ENCODE data around the gene ZNF526.

ZNF526 gene
- total RNA-seq = 14.3 reads per million, percentile 39 among the genes with 10 or more reads in this experiment

DNA sequence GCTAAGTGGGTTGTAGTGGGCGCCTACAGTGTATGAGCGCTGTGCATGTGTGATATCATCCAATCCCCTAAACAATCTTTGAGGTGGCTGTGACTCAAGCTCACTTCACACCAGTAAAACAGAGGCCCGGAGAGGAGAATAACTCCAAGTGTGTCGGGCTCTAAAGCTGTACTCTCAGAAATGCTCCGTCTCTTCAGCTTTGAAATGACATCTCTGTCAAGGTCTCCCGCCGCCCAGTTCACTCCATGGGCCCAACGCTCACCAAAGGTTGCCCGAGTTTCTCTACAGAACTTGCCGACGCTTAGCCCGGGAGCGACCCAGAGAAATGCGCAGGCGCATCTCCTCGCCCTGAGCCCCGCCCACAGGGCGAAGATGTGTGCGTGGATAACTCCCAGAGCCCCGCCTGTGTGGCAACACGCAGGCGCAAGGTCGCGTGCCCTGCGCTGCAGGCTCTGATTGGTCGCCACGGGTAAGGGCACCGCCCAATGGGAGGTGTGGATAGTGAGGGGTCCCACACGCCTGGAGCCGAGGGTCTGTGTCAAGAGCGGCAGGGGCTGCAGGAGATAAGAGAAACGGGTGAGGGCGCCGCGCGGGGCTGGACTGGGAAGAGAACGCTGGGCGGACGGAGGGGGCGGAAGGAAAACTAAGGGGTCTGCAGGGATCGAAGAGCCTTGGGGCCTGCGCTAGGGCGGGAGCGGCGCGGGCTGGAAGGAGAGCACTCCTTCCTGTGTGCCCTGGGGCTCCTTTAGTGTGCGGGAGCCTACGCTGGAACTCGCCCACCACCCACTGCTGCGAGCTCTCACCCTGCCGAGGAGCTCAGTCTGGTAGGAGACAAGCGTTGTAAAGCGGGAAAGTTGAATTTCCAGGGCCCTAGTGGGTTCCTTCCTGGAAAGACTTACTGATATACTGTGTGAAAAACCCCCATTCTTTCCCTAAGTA lies at the start of gene ZNF526:
Gene ZNF526, plus strand, starts transcription at position 501 of the 939 bp plus-strand sequence. CDS start 4,092 bp downstream, outside the sequence.
- peak; percentile 96 for DNase-seq

DNA sequence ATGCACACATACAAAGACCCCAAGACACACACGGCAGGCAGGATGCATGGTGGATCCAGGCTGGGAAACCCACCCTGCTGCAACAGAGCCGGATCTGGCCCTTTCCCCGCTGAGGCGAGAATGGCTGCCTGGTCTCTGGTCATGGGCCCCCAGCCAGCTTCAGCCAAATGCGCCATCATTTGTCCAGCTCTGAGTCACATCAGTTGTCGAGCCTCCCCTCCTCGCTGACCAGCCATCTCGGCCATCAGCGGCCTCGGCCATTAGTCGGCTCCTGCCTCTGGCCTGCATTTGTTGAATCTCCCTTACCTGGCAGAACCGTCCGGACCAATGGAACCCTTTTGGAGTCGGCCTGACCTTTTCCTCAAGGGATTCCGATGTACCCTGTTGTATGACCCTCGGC lies 49.4 kb upstream of the ZNF526 start:
- DNase-seq = no peak

GRCh38 chr19:42172261-42172660 lies 47.9 kb upstream of the ZNF526 start:
- no peak for DNase-seq

- DNase-seq = no peak
These were observed 46.4 kb upstream of the ZNF526 start for GRCh38 chr19:42173695-42174094.

GRCh38 chr19:42174188-42174587 lies 45.9 kb upstream of the ZNF526 start:
- DNase-seq = no peak

- no peak for DNase-seq
These were observed 45.0 kb upstream of the ZNF526 start for GRCh38 chr19:42174958-42175734.

- DNase-seq = no peak
These were observed 44.0 kb upstream of the ZNF526 start for GRCh38 chr19:42175952-42176648.

- DNase-seq = no peak
These were observed 43.5 kb upstream of the ZNF526 start for GRCh38 chr19:42176649-42176989.

DNA sequence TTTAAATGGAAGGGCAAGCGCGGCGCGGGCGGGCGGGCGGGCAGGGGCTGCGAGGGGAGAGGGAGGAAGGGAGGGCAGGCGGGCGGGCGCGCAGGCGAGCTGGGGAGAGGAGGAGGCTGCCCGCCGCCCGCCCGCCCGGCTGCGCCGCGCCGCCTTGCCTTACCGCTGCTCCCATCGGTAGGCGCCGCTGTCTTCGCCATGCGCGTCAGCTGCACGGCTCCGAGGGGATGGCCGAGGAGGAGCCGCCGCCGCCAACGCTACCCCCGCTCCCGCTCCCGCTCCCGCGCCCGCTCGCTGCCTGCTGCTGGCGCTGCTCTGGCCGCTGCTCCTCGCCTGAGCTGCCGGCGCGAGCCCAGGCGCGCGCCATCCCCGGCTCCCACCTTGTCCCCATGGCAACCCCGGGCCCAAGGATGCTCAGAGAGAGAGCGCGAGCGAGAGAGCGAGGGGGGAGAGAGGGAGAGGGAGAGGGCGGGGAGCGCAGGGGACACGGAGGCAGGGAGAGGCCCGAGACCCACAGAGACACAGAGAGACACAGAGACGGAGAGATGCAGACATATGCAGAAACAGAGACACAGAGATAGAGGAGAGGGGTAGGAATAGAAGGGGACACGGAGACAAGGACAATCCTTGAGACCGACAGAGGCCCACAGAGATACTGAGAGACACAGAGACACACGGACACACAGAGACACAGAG lies 43.0 kb upstream of the ZNF526 start:
- peak; percentile 69 for DNase-seq

DNA sequence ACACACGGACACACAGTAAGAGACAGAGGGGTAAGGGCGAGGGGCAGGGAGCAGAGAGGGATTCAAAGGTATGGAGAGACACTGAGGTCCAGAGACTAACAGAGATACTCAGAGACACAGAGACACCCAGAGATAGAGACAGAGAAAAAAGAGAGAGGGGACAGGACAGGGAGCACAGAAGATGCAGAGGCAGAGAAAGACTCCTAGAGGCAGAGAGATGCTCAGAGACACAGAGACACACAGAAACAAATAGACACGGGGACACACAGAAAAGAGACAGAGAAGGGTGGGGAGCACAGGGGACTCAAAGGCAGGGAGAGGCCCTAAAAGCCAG lies 42.5 kb upstream of the ZNF526 start:
- DNase-seq = no peak

- DNase-seq = no peak
These were observed 41.1 kb upstream of the ZNF526 start for GRCh38 chr19:42178791-42179674.

DNA sequence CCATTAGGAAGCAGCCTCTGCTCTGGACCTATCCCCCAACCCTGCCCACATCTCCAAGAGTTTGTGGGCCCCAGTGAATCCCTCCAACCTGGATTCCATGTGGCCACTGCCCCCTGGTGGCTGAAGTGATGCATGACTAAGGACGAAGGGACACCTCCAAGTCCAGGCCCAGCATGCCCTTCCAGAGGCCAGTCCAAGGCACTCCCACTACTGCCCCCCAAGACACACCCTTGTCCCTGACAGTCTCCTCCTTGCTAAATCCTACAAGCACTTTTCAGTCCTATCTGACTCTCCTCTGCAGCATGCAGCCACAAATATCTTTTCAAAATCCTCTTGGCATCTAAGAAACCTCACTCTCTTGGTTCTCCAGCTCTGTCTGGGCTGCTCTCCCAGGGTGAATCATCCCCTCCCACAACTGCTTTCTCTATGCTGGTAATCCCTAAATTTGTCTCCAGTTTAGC lies 35.7 kb upstream of the ZNF526 start:
- DNase-seq = peak; percentile 59

DNA sequence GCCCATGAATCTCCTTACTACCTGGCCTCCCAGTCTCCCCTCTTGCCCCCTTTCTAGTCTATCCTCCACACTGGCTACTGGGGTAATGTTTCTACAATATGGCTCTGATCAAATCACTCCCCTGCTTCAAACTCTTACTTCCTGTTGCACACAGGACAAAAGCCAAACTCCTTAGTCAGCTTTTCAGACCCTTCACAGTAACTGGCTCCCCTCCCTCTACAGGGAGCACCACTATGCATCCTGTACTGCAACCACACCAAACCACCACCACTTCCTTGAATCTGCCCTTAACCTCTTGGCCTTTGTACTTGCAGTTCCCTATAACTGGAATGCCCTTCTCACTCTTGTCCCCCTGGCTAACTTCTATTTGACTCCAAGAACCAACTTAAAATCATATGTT lies 34.8 kb upstream of the ZNF526 start:
- DNase-seq = no peak

GRCh38 chr19:42188665-42189064 lies 31.4 kb upstream of the ZNF526 start:
- no peak for DNase-seq

GRCh38 chr19:42189133-42189532 lies 31.0 kb upstream of the ZNF526 start:
- DNase-seq = no peak

DNA sequence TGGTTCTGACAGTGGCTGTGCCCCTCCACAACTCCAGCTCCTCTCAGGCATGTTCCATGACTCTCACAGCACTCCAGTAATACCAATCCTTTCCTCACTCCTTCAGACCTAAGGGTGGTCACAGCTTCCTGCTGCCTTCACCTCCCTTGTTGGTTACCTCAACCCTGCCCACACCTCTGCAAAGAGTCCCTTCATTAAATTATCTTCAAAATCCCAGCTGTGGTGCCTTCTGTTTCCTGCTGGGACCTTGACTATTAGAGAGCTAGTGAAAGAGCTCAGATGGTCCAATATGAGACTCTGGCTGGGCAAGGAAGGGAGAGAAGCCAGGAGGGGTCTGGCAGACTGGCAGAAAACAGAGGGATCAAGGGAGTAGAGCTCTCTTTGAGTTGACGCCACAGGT lies 28.8 kb upstream of the ZNF526 start:
- no peak for DNase-seq

DNA sequence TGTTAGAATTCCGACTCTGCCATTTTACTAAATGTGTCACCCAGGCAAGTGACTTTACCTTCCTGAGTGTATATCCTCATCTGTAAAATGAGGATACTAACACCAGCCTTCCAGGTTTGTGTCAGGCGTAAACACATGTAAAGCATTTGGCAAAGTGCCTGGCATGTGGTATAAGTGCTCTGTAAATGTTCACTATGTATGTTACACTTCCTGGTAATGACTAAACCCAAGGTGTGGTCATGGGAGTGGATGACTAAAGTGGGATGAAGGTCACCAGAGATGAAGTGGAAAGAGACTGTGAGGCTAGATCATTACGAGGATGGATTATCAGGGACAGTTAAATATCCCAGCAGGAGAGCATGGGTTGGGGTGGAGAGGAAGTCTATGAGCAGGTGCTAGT lies 28.3 kb upstream of the ZNF526 start:
- DNase-seq = no peak

GRCh38 chr19:42193294-42193693 lies 26.8 kb upstream of the ZNF526 start:
- no peak for DNase-seq

- no peak for DNase-seq
These were observed 26.4 kb upstream of the ZNF526 start for GRCh38 chr19:42193706-42194105.

DNA sequence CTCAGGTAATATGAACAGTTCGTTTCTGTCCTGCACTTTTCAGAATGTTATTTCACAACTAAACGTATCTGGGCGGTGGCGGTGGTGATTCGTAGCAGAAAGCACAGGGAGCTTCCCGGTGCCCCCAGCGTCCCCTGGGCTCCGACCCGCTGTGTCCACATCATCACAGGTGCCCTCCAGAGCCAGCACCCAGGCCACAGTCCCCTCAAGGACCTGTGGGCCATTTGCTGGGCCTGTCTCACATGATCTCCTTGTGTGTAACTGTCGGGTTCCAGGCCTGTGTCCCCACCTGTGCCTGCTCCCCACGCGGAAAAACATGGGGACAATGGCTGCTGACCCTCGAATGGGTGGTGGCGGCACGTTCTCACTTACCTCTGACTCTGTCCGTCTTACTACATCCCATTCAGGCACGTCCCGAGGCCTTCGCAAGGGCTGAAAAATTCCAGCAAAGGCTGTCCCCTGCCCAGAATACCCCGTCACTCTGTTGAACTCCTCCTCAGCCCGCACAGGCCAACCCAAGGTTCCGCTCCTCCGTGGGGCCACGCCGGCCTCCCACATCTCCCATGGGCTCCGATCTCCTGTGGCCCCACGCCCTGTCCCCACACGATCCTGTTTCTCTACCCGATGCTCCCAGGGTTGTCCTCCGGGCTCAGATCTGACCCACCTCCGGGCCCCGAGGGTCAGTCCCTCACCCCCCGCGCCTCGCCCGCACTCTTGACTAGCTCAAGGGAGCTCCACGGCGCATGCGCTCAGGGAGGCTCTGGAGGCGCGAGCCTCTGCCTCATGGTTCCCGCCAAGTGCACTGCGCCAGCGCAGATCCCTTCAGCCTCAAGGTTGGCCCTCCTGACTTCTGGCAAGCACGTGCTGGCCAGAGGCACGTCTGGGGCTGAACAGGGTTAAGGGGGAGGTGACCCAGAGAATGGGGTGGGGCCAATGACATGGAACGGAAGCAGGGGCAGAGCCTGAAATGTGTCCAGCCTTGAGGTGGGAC lies 23.8 kb upstream of the ZNF526 start:
- no peak for DNase-seq
